Motor neuron (in vitro differentiated cells): ENCODE results near the gene BCHE. TPM values are rescaled to one million over a fixed set of nuclear protein-coding genes. Genes with fewer than 3 reads are reported as not detected.
"Not testable (repeated sequence)": the region's sequence is repeated elsewhere in the genome, so short reads cannot be mapped to it uniquely, and the experiment has no call there.

Experiments used
- ATAC-seq, 8 experiments: fragments of 200-7000 bp; cut with Tn5 transposase; replicated peaks in 6 of 8; 2 replicates each; pipeline ENCODE4 v1.8.0; 2021; ENCODE audit warnings: mild to moderate bottlenecking in 8 of 8, moderate library complexity in 8 of 8
- H3K27ac ChIP-seq, 2 donors: fragments of 250-450 bp; sonication (Bioruptor Pico); 2 replicates each; pipeline ENCODE4 v1.9.0; 2021; ENCODE audit warnings: antibody characterized with exemption in 2 of 2, mild to moderate bottlenecking in 2 of 2, moderate library complexity in 1 of 2
- H3K4me1 ChIP-seq, 2 donors: fragments of 250-450 bp; sonication (Bioruptor Pico); replicated peaks in 1 of 2; 2 replicates each; pipeline ENCODE4 v1.6.1; 2021; ENCODE audit warnings: antibody characterized with exemption in 2 of 2, mild to moderate bottlenecking in 2 of 2, moderate library complexity in 1 of 2
- H3K4me3 ChIP-seq, 5 donors: fragments of 250-450 bp; sonication (Bioruptor Pico); 2 replicates each; pipeline ENCODE4 v1.9.0; 2021; ENCODE audit warnings: antibody characterized with exemption in 5 of 5, mild to moderate bottlenecking in 5 of 5, moderate library complexity in 4 of 5
- WGBS, 10 experiments: fragments of 450-650 bp; shearing (Covaris generic); methylation state at CpG; one replicate each; pipeline ENCODE4 v1.0.0; 2022; 5-methylcytosine and 5-hydroxymethylcytosine counted together
- in situ Hi-C, 9 experiments: fragments of 400-800 bp; cut with MboI; loops; one replicate each; pipeline ENCODE4 v1.15.0; 2021; ENCODE audit warnings: low sequenced_read_pairs in 9 of 9, low pct_unique_long_range_greater_than_20kb in 2 of 9; ENCODE audit not compliant: unreplicated experiment in 9 of 9
- total RNA-seq, 8 experiments: library from RNA; unstranded; fragments of 300-600 nt; gene quantifications; 2 replicates each; pipeline versions ENCODE4 v1.2.3 to v1.2.4, GENCODE V29; 2022

Gene BCHE
- total RNA-seq, 8 experiments from 2014 or later, result 3.7 to 36.6 (median 25.9) TPM; not detected in 2

DNA sequence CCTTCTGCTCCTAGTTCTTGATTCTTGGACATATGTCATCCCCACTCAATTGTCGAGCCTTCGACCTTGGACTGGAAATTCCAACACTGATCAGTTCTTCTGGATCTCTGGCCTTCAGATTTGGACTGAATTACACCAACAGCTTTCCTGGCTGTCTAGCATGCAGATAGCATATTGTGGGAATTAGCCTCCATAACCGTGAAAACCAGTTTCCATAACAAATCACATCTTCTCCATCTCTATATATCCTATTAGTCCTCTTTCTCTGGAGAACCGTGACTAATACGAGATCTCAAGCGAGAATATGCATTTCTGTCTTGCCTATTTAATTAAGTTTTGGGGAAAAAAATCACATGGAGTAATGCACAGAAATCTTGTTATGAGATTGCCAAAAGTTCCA, 8.8 kb upstream of the BCHE start:
- no peak overlapping the region for H3K4me3 ChIP-seq
- WGBS, 10 experiments, result 0 to 100% (median 65%) methylated on average over 3 to 6 of the region's 6 CpGs; no CpG with 5 or more reads in 2 of the 10 experiments
- no peak overlapping the region for H3K27ac ChIP-seq
- no peaks in the 10 kb centered on the region for H3K4me1 ChIP-seq
- in situ Hi-C loops, result no loop called here
- ATAC-seq, result no peak

GRCh38 chr3:165839296-165840076, 2.3 kb upstream of the BCHE start:
- peak in 5 of 8 experiments; percentile 50 to 72 (median 63) for ATAC-seq
- in situ Hi-C loops, result no loop called here

GRCh38 chr3:165837801-165838200, 578 bp upstream of the BCHE start:
- in situ Hi-C loops, result no loop called here
- peaks cover 5 to 21% of the 10 kb centered on the region in 2 donors for H3K4me1 ChIP-seq
- no peak overlapping the region for H3K4me3 ChIP-seq
- H3K27ac ChIP-seq, result no peak overlapping the region
- ATAC-seq, result no peak
- 0 to 100% (median 100%) methylated on average over 1 of the region's 1 CpG; no CpG with 5 or more reads in 2 of the 10 experiments for WGBS, 10 experiments

More at GRCh38 chr3:165839296-165840076, 2.3 kb upstream of the BCHE start:
- H3K27ac ChIP-seq, result no peak overlapping the region
- H3K4me1 ChIP-seq, result peaks cover 5 to 21% of the 10 kb centered on the region in 2 donors
- H3K4me3 ChIP-seq, result no peak overlapping the region
- 32 to 93% (median 76%) methylated on average over 2 to 8 of the region's 9 CpGs for WGBS, 10 experiments

- 0 to 100% (median 54%) methylated on average over 2 of the region's 2 CpGs for WGBS, 10 experiments
- peak overlapping the region; percentile 14 to 68 (median 43) for H3K4me3 ChIP-seq
- no peak for ATAC-seq
- no peak overlapping the region for H3K27ac ChIP-seq
- in situ Hi-C loops, result no loop called here
- peaks cover 5 to 21% of the 10 kb centered on the region in 2 donors for H3K4me1 ChIP-seq
Observed at GRCh38 chr3:165835431-165835830, 1.8 kb downstream of the BCHE start.

DNA sequence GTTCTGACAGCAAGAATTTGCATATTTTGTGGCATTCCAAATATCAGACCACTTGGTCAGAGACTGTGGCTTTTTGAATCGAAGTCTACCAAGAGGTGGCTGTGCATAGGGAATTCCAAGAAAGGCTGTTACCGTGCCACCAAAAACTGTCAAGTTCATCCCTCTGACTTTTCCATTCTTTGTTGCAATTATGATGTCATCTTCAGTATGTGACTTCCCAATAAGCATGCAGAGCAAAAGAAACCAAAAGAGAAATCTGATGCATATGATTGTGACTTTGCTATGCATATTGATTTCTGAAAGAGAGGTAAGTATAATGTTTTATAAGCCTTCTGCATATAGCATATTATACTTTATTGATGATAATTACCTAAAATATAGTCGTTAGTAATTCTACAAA, 6.5 kb downstream of the BCHE start:
- Histone ChIP-seq H3K4me3 (no peak overlapping the region), H3K4me1 (peaks cover 0 to 9% of the 10 kb centered on the region in 2 donors), H3K27ac (no peak overlapping the region)
- 0 to 100% (median 73%) methylated on average over 1 to 3 of the region's 3 CpGs for WGBS, 10 experiments
- no peak for ATAC-seq
- in situ Hi-C loops, result no loop called here

GRCh38 chr3:165827883-165828282, 9.3 kb downstream of the BCHE start:
- in situ Hi-C loops, result no loop called here
- 25 to 100% (median 89%) methylated on average over 1 of the region's 1 CpG; no CpG with 5 or more reads in 5 of the 10 experiments for WGBS, 10 experiments
- H3K27ac ChIP-seq, result no peak overlapping the region
- H3K4me1 ChIP-seq, result no peaks in the 10 kb centered on the region
- no peak for ATAC-seq
- no peak overlapping the region for H3K4me3 ChIP-seq

DNA sequence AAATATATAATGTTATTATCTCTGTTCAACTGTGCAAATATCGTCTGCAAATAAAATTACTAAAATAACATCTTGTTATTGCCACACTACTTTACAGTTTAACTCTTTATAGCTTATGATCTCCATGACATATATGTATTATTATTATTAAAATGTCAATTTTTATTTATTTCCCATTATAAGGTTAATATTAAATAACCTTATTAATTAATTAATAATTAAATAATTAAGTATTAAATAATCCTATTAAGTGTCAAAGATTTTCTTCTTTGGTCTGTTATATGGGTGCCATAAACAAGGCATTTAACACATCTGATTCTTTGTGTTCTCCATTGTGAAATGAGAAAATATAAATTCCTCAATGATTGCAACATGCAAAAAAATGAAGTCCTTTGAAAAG, 10.0 kb downstream of the BCHE start:
- no peak for ATAC-seq
- in situ Hi-C loops, result no loop called here
- H3K4me3 ChIP-seq, result no peak overlapping the region
- H3K4me1 ChIP-seq, result no peaks in the 10 kb centered on the region
- 0 to 100% (median 84%) methylated on average over 1 of the region's 1 CpG for WGBS, 10 experiments
- H3K27ac ChIP-seq, result no peak overlapping the region

- H3K4me3 ChIP-seq, result no peak overlapping the region
- no peak overlapping the region for H3K27ac ChIP-seq
- H3K4me1 ChIP-seq, result no peaks in the 10 kb centered on the region
- ATAC-seq, result no peak
- in situ Hi-C loops, result no loop called here
- whole genome bisulfite sequencing, 10 experiments, result 0 to 100% (median 40%) methylated on average over 1 to 2 of the region's 2 CpGs; no CpG with 5 or more reads in 3 of the 10 experiments
Observed at GRCh38 chr3:165820671-165821123, 16.5 kb downstream of the BCHE start.

DNA sequence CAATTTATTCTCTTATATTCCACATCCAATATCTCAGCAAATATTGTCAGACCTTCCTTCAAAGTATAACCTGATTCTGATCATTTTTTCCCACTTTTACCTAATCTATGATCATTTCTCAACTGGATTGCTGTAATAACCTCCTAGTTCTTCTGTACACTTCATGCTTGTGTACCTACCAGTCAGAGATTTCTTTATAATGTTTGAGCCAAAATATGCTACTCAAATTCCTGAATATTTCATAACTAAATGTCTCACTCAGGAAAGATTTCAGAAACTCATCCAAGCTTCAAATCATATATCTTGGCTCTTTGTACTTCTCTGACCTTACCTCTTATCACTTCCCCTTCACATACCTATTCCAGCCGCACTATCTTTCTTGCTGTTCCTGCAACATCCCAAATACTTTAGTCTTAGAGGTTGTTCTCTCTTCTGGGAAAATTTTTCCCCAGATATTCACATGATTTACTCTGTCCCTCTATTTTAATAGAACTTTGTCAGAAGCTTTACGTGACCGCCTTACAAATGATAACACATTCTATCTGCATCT, 20.0 kb downstream of the BCHE start:
- H3K4me1 ChIP-seq, result no peaks in the 10 kb centered on the region
- no peak overlapping the region for H3K27ac ChIP-seq
- no peak overlapping the region for H3K4me3 ChIP-seq
- in situ Hi-C loops, result no loop called here
- ATAC-seq, result no peak
- WGBS, 10 experiments, result 20 to 100% (median 95%) methylated on average over 1 to 3 of the region's 3 CpGs; no CpG with 5 or more reads in 2 of the 10 experiments

GRCh38 chr3:165816209-165816608, 21.0 kb downstream of the BCHE start:
- in situ Hi-C loops, result no loop called here
- Histone ChIP-seq H3K27ac (no peak overlapping the region), H3K4me1 (no peaks in the 10 kb centered on the region), H3K4me3 (no peak overlapping the region)
- 13 to 100% (median 80%) methylated on average over 1 of the region's 1 CpG; no CpG with 5 or more reads in 3 of the 10 experiments for WGBS, 10 experiments
- no peak for ATAC-seq

- H3K4me1 ChIP-seq, result no peaks in the 10 kb centered on the region
- no peak overlapping the region for H3K27ac ChIP-seq
- ATAC-seq, result no peak
- H3K4me3 ChIP-seq, result no peak overlapping the region
- in situ Hi-C loops, result no loop called here
- WGBS, 10 experiments, result 0 to 100% (median 87%) methylated on average over 1 to 2 of the region's 2 CpGs
Observed at GRCh38 chr3:165815682-165816081, 21.5 kb downstream of the BCHE start.

DNA sequence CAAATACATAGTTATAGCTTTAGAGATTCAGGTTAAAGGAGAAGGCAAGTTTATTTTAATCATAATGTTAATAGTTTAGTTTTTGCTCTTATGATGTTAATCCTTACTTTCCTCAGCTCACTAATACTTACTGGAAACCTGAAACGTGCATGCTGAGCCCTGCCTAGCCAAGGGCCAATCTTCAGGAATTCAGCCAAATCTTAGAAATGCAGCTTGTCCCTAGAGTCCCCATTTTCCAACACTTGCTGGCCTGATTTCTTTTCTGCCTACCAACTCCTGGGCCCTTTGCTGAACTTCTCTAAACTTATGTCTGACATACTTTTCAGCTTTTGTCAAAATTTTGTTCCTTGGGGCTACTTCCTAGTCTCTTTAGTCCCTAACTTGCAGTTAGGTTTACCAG, 22.8 kb downstream of the BCHE start:
- no peak for ATAC-seq
- H3K4me1 ChIP-seq, result no peaks in the 10 kb centered on the region
- WGBS, 10 experiments, result 0 to 57% (median 38%) methylated on average over 1 of the region's 1 CpG; no CpG with 5 or more reads in 1 of the 10 experiments
- no peak overlapping the region for H3K4me3 ChIP-seq
- in situ Hi-C loops, result no loop called here
- no peak overlapping the region for H3K27ac ChIP-seq

DNA sequence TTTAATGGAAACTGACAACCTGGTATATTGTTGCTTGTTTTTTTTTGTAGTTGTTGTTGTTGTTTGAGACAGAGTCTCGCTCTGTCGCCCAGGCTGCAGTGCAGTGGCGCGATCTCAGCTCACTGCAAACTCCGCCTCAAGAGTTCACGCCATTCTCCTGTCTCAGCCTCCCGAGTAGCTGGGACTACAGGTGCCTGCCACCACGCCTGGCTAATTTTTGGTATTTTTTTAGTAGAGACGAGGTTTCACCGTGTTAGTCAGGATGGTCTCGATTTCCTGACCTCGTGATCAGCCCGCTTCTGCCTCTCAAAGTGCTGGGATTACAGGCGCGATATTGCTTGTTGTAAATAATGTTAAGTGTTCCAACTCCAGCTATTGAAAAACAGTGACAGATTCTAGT, 29.3 kb downstream of the BCHE start:
- 33 to 100% (median 93%) methylated on average over 1 to 14 of the region's 15 CpGs for WGBS, 10 experiments
- in situ Hi-C loops, H3K4me1 ChIP-seq, H3K4me3 ChIP-seq, H3K27ac ChIP-seq, ATAC-seq: not testable (repeated sequence)
